Transverse colon (tissue), 4 donors: Measurements from ENCODE around the gene ZMYND12. TPM values are rescaled to one million over a fixed set of nuclear protein-coding genes. Genes with fewer than 3 reads are reported as not detected.

Experiments
- DNase-seq: peaks from one replicate; pipeline ENCODE4 v3.0.0-alpha.2; 2019
- H3K27ac ChIP-seq, 4 donors: fragments of 200-600 bp; sonication (generic); 2 replicates each; pipeline ENCODE4 v1.5.1; 2016 to 2018; ENCODE audit warnings: inconsistent platforms in 4 of 4
- H3K27me3 ChIP-seq: fragments of 200-600 bp; sonication (generic); 2 replicates; pipeline ENCODE4 v1.5.1; 2017; ENCODE audit warnings: inconsistent platforms
- H3K36me3 ChIP-seq, 4 donors: fragments of 200-600 bp; sonication (generic); 2 replicates each; pipeline ENCODE4 v1.5.1; 2017 to 2019; ENCODE audit warnings: inconsistent platforms in 4 of 4
- H3K4me1 ChIP-seq, 4 donors: fragments of 200-600 bp; sonication (generic); 2 replicates each; pipeline ENCODE4 v1.5.1; 2017 to 2020; ENCODE audit warnings: inconsistent platforms in 4 of 4
- H3K4me3 ChIP-seq, 4 donors: fragments of 200-600 bp; sonication (generic); 1 replicate in 1 of 4; 2 replicates in 3 of 4; pipeline versions ENCODE4 v1.5.1 to v1.6.1; 2017 to 2019; ENCODE audit warnings: inconsistent platforms in 4 of 4
- H3K9me3 ChIP-seq, 2 donors: fragments of 200-600 bp; sonication (generic); 2 replicates each; pipeline ENCODE4 v1.5.1; 2017 to 2019; ENCODE audit warnings: inconsistent platforms in 2 of 2
- CTCF ChIP-seq, 5 experiments: fragments of 200-600 bp in 3 of 5; fragments of 450-650 bp in 2 of 5; sonication (generic) in 3 of 5; IDR thresholded peaks; 1 replicate in 2 of 5; 2 replicates in 3 of 5; pipeline ENCODE4 v1.5.1; 2016 to 2017; ENCODE audit warnings: antibody characterized with exemption in 5 of 5, inconsistent platforms in 3 of 5, mild to moderate bottlenecking in 2 of 5, moderate library complexity in 1 of 5
- EP300 ChIP-seq: sonication (generic); formaldehyde crosslinking; IDR thresholded peaks from one replicate; pipeline ENCODE4 v1.6.1; 2017; ENCODE audit warnings: antibody characterized with exemption, low read depth
- POLR2A ChIP-seq: fragments of 450-650 bp; IDR thresholded peaks from one replicate; pipeline ENCODE4 v1.6.1; 2016; ENCODE audit warnings: antibody characterized with exemption, mild to moderate bottlenecking, moderate library complexity
- POLR2AphosphoS5 ChIP-seq, 3 donors: sonication (generic); formaldehyde crosslinking; IDR thresholded peaks; one replicate each; pipeline ENCODE4 v1.6.1; 2016; ENCODE audit warnings: antibody characterized with exemption in 3 of 3
- WGBS, 2 donors: methylation state at CpG; one replicate each; pipeline ENCODE4 v1.1.5; 2018; ENCODE audit warnings: low coverage in 1 of 2; 5-methylcytosine and 5-hydroxymethylcytosine counted together
- in situ Hi-C, 4 donors: fragments of 200-750 bp; cut with MboI; loops; one replicate each; pipeline versions ENCODE4 v1.15.0 to v1.15.1; 2017; ENCODE audit warnings: low sequenced_read_pairs in 3 of 4, low pct_ligation_motif_present in 1 of 4, low pct_unique_long_range_greater_than_20kb in 1 of 4
- intact Hi-C: fragments of 100-400 bp; cut with DNase I; formaldehyde crosslinking; loops from one replicate; pipeline ENCODE4 v1.15.1; 2023; ENCODE audit warnings: low total_unique reads
- total RNA-seq, 4 donors: library from RNA; depleted of rRNA; stranded (reverse); fragments of >200 nt; gene quantifications; one replicate each; pipeline ENCODE4 v1.1.0, GENCODE V29; 2016

ZMYND12 gene
- total RNA-seq, 4 donors from 2014 or later: 4.3 to 8.7 TPM; not detected in 2

GRCh38 chr1:42439940-42440339 lies 15.9 kb downstream of the ZMYND12 start:
- 0 to 35% methylated on average over 2 of the region's 2 CpGs for WGBS, 2 donors
- H3K4me1 ChIP-seq: peaks cover 0 to 5% (median 4%) of the 10 kb centered on the region in 4 donors
- peak overlapping the region in 2 of 4 donors; percentile 24 to 41 for H3K27ac ChIP-seq
- no peak overlapping the region for H3K4me3 ChIP-seq
- no peaks in the 10 kb centered on the region for H3K36me3 ChIP-seq
- intact Hi-C loops (no loop called here), in situ Hi-C loops (no loop called here)
- TF ChIP-seq EP300: no peak
- TF ChIP-seq CTCF (IDR thresholded peaks at IDR 0.05): no peak
- no peak for TF ChIP-seq POLR2AphosphoS5 (IDR thresholded peaks at IDR 0.05)
- no peak for TF ChIP-seq POLR2A
- no peaks in the 10 kb centered on the region for H3K9me3 ChIP-seq
- no peaks in the 10 kb centered on the region for H3K27me3 ChIP-seq
- DNase-seq: no peak

GRCh38 chr1:42434340-42434739 lies 21.5 kb downstream of the ZMYND12 start:
- H3K4me1 ChIP-seq: peaks cover 3 to 22% (median 9%) of the 10 kb centered on the region in 4 donors
- 97% methylated on average over 4 of the region's 4 CpGs; no CpG with 5 or more reads in 1 of the 2 donors for WGBS, 2 donors
- no peaks in the 10 kb centered on the region for H3K36me3 ChIP-seq
- TF ChIP-seq POLR2AphosphoS5 (IDR thresholded peaks at IDR 0.05) (no peak), CTCF (IDR thresholded peaks at IDR 0.05) (no peak), EP300 (no peak), POLR2A (no peak)
- in situ Hi-C loops: no loop called here
- H3K4me3 ChIP-seq: no peak overlapping the region
- intact Hi-C loops: no loop called here
- no peak for DNase-seq
- no peaks in the 10 kb centered on the region for H3K9me3 ChIP-seq
- H3K27ac ChIP-seq: no peak overlapping the region
- no peaks in the 10 kb centered on the region for H3K27me3 ChIP-seq

- no peaks in the 10 kb centered on the region for H3K27me3 ChIP-seq
- 81% methylated on average over 6 of the region's 6 CpGs; no CpG with 5 or more reads in 1 of the 2 donors for WGBS, 2 donors
- TF ChIP-seq POLR2A (no peak), CTCF (IDR thresholded peaks at IDR 0.05) (no peak), POLR2AphosphoS5 (IDR thresholded peaks at IDR 0.05) (no peak), EP300 (no peak)
- no peak overlapping the region for H3K4me3 ChIP-seq
- in situ Hi-C loops (no loop called here), intact Hi-C loops (no loop called here)
- no peaks in the 10 kb centered on the region for H3K9me3 ChIP-seq
- no peak overlapping the region for H3K27ac ChIP-seq
- H3K36me3 ChIP-seq: no peaks in the 10 kb centered on the region
- no peak for DNase-seq
- peaks cover 3 to 22% (median 9%) of the 10 kb centered on the region in 4 donors for H3K4me1 ChIP-seq
Observed at GRCh38 chr1:42433369-42433768, 22.5 kb downstream of the ZMYND12 start.

- intact Hi-C loops (no loop called here), in situ Hi-C loops (no loop called here)
- Histone ChIP-seq H3K9me3 (no peaks in the 10 kb centered on the region), H3K4me1 (peaks cover 3 to 22% (median 9%) of the 10 kb centered on the region in 4 donors), H3K27me3 (no peaks in the 10 kb centered on the region), H3K36me3 (no peaks in the 10 kb centered on the region), H3K4me3 (no peak overlapping the region), H3K27ac (no peak overlapping the region)
- TF ChIP-seq EP300 (no peak), POLR2A (no peak), POLR2AphosphoS5 (IDR thresholded peaks at IDR 0.05) (no peak), CTCF (IDR thresholded peaks at IDR 0.05) (no peak)
- WGBS, 2 donors: 80 to 88% methylated on average over 1 to 4 of the region's 4 CpGs
- no peak for DNase-seq
Observed at GRCh38 chr1:42432714-42433113, 23.1 kb downstream of the ZMYND12 start.
